Measurements from ENCODE around the gene EXOSC7.

EXOSC7 gene

GRCh38 chr3:45027441-45027840, 51.4 kb downstream of the EXOSC7 start:
- Histone ChIP-seq H3K36me3 (ENCODE audit: insufficient read depth) (no peaks in the 10 kb centered on the region), H3K27me3 (ENCODE audit: insufficient read depth, low read depth) (no peaks in the 10 kb centered on the region), H3K4me1 (ENCODE audit: low read depth, poor library complexity, severe bottlenecking) (no peaks in the 10 kb centered on the region), H3K4me2 (no peak overlapping the region), H3K27ac (no peak overlapping the region), H2AFZ (ENCODE audit: low read depth) (no peak overlapping the region), H3K79me2 (ENCODE audit: insufficient read depth, low read depth) (no peaks in the 10 kb centered on the region), H3K9ac (no peak overlapping the region), H4K20me1 (ENCODE audit: insufficient read depth) (no peaks in the 10 kb centered on the region), H3K4me3 (IDR thresholded peaks at IDR 0.05; ENCODE audit: insufficient read depth, low read depth, low read length) (no peak overlapping the region)
- TF ChIP-seq CTCF (conservative IDR thresholded peaks at IDR 0.05; ENCODE audit: low read depth, low read length) = no peak

- H3K36me3 ChIP-seq (ENCODE audit: insufficient read depth) = no peaks in the 10 kb centered on the region
- H3K4me2 ChIP-seq = no peak overlapping the region
- no peak overlapping the region for H2AFZ ChIP-seq (ENCODE audit: low read depth)
- no peak overlapping the region for H3K9ac ChIP-seq
- no peak for TF ChIP-seq CTCF (conservative IDR thresholded peaks at IDR 0.05; ENCODE audit: low read depth, low read length)
- no peaks in the 10 kb centered on the region for H3K79me2 ChIP-seq (ENCODE audit: insufficient read depth, low read depth)
- H4K20me1 ChIP-seq (ENCODE audit: insufficient read depth) = no peaks in the 10 kb centered on the region
- no peak overlapping the region for H3K27ac ChIP-seq
- peaks cover 3% of the 10 kb centered on the region for H3K4me1 ChIP-seq (ENCODE audit: low read depth, poor library complexity, severe bottlenecking)
- no peak overlapping the region for H3K4me3 ChIP-seq (IDR thresholded peaks at IDR 0.05; ENCODE audit: insufficient read depth, low read depth, low read length)
- H3K27me3 ChIP-seq (ENCODE audit: insufficient read depth, low read depth) = no peaks in the 10 kb centered on the region
These were observed 53.2 kb downstream of the EXOSC7 start for GRCh38 chr3:45029216-45029615.

- Histone ChIP-seq H2AFZ (ENCODE audit: low read depth) (no peak overlapping the region), H3K36me3 (ENCODE audit: insufficient read depth) (no peaks in the 10 kb centered on the region), H3K9ac (no peak overlapping the region), H3K27ac (no peak overlapping the region), H3K4me1 (ENCODE audit: low read depth, poor library complexity, severe bottlenecking) (peaks cover 7% of the 10 kb centered on the region), H3K4me3 (IDR thresholded peaks at IDR 0.05; ENCODE audit: insufficient read depth, low read depth, low read length) (no peak overlapping the region), H4K20me1 (ENCODE audit: insufficient read depth) (no peaks in the 10 kb centered on the region), H3K27me3 (ENCODE audit: insufficient read depth, low read depth) (no peaks in the 10 kb centered on the region), H3K4me2 (no peak overlapping the region), H3K79me2 (ENCODE audit: insufficient read depth, low read depth) (no peaks in the 10 kb centered on the region)
- no peak for TF ChIP-seq CTCF (conservative IDR thresholded peaks at IDR 0.05; ENCODE audit: low read depth, low read length)
These were observed 53.6 kb downstream of the EXOSC7 start for GRCh38 chr3:45029661-45030060.

- no peaks in the 10 kb centered on the region for H3K36me3 ChIP-seq (ENCODE audit: insufficient read depth)
- no peaks in the 10 kb centered on the region for H4K20me1 ChIP-seq (ENCODE audit: insufficient read depth)
- H2AFZ ChIP-seq (ENCODE audit: low read depth) = no peak overlapping the region
- H3K79me2 ChIP-seq (ENCODE audit: insufficient read depth, low read depth) = no peaks in the 10 kb centered on the region
- no peaks in the 10 kb centered on the region for H3K27me3 ChIP-seq (ENCODE audit: insufficient read depth, low read depth)
- H3K4me2 ChIP-seq = no peak overlapping the region
- TF ChIP-seq CTCF (conservative IDR thresholded peaks at IDR 0.05; ENCODE audit: low read depth, low read length) = no peak
- no peak overlapping the region for H3K9ac ChIP-seq
- H3K4me3 ChIP-seq (IDR thresholded peaks at IDR 0.05; ENCODE audit: insufficient read depth, low read depth, low read length) = no peak overlapping the region
- H3K4me1 ChIP-seq (ENCODE audit: low read depth, poor library complexity, severe bottlenecking) = peaks cover 20% of the 10 kb centered on the region
- H3K27ac ChIP-seq = no peak overlapping the region
These were observed 55.5 kb downstream of the EXOSC7 start for GRCh38 chr3:45031531-45031930.

Data from KMS-11 (cell line).